Mesothelial cell of epicardium (in vitro differentiated cells): ENCODE data around the gene MYL11. TPM values are rescaled to one million over a fixed set of nuclear protein-coding genes. Genes with fewer than 3 reads are reported as not detected.

ENCODE experiments used
- DNase-seq, 2 experiments: peaks; one replicate each; pipeline ENCODE4 v3.0.0; 2021; ENCODE audit warnings: low spot score in 2 of 2; ENCODE audit not compliant: unreplicated experiment in 2 of 2
- H3K27ac Mint-ChIP-seq: 2 replicates; pipeline ENCODE4 v1.8.0; 2021; ENCODE audit warnings: mixed read lengths
- H3K27me3 Mint-ChIP-seq: 2 replicates; pipeline ENCODE4 v1.8.0; 2021; ENCODE audit warnings: low read depth, mixed read lengths
- H3K36me3 Mint-ChIP-seq: 2 replicates; pipeline ENCODE4 v1.8.0; 2021; ENCODE audit warnings: mixed read lengths
- H3K4me1 Mint-ChIP-seq: 2 replicates; pipeline ENCODE4 v1.8.0; 2021; ENCODE audit warnings: mixed read lengths
- H3K4me3 Mint-ChIP-seq: 2 replicates; pipeline ENCODE4 v1.8.0; 2021; ENCODE audit warnings: mild to moderate bottlenecking, moderate library complexity, mixed read lengths
- H3K9me3 Mint-ChIP-seq: 2 replicates; pipeline ENCODE4 v1.8.0; 2021; ENCODE audit warnings: mixed read lengths
- CTCF ChIP-seq: fragments of 200-600 bp; sonication (generic); IDR thresholded peaks from one replicate; pipeline ENCODE4 v1.5.0; 2021; ENCODE audit warnings: antibody characterized with exemption; ENCODE audit not compliant: unreplicated experiment
- total RNA-seq: library from RNA; stranded (reverse); gene quantifications from 3 replicates; pipeline ENCODE4 v1.2.1, GENCODE V29; 2021

The MYL11 gene
- total RNA-seq, 1 donor from 2014 or later = 4.4 TPM

- no peak for TF ChIP-seq CTCF
- H3K27ac Mint-ChIP-seq = peak overlapping the region; percentile 99
- no peak for DNase-seq
- no peak overlapping the region for H3K4me3 Mint-ChIP-seq
- peaks cover 3% of the 10 kb centered on the region for H3K27me3 Mint-ChIP-seq
- H3K4me1 Mint-ChIP-seq = peaks cover 49% of the 10 kb centered on the region
- no peaks in the 10 kb centered on the region for H3K9me3 Mint-ChIP-seq
- no peaks in the 10 kb centered on the region for H3K36me3 Mint-ChIP-seq
Observed at GRCh38 chr16:30372725-30373124, 1.9 kb upstream of the MYL11 start.

GRCh38 chr16:30375864-30376263 lies 1.3 kb downstream of the MYL11 start:
- Mint-ChIP-seq H3K27me3 (no peaks in the 10 kb centered on the region), H3K4me1 (peaks cover 42% of the 10 kb centered on the region), H3K4me3 (no peak overlapping the region), H3K9me3 (no peaks in the 10 kb centered on the region), H3K27ac (peak overlapping the region; percentile 80), H3K36me3 (peaks cover 2% of the 10 kb centered on the region)
- no peak for TF ChIP-seq CTCF
- DNase-seq = no peak

- Mint-ChIP-seq H3K27me3 (no peaks in the 10 kb centered on the region), H3K9me3 (no peaks in the 10 kb centered on the region), H3K27ac (peak overlapping the region; percentile 100), H3K4me1 (peaks cover 36% of the 10 kb centered on the region), H3K36me3 (peaks cover 2% of the 10 kb centered on the region), H3K4me3 (no peak overlapping the region)
- no peak for DNase-seq
- TF ChIP-seq CTCF = no peak
Observed at GRCh38 chr16:30376461-30376902, 1.9 kb downstream of the MYL11 start.

GRCh38 chr16:30377050-30377811 lies 2.6 kb downstream of the MYL11 start:
- Mint-ChIP-seq H3K27me3 (no peaks in the 10 kb centered on the region), H3K9me3 (no peaks in the 10 kb centered on the region), H3K4me1 (peaks cover 29% of the 10 kb centered on the region), H3K27ac (peak overlapping the region; percentile 100), H3K4me3 (peak overlapping the region; percentile 87), H3K36me3 (peaks cover 2% of the 10 kb centered on the region)
- no peak for TF ChIP-seq CTCF
- DNase-seq = no peak

GRCh38 chr16:30377812-30378235 lies 3.2 kb downstream of the MYL11 start:
- TF ChIP-seq CTCF = no peak
- H3K27ac Mint-ChIP-seq = peak overlapping the region; percentile 100
- H3K27me3 Mint-ChIP-seq = no peaks in the 10 kb centered on the region
- peak overlapping the region; percentile 87 for H3K4me3 Mint-ChIP-seq
- peak; percentile 77 to 89 for DNase-seq
- no peaks in the 10 kb centered on the region for H3K9me3 Mint-ChIP-seq
- peaks cover 24% of the 10 kb centered on the region for H3K4me1 Mint-ChIP-seq
- H3K36me3 Mint-ChIP-seq = peaks cover 2% of the 10 kb centered on the region
